Stomach smooth muscle (tissue), 2 donors: ENCODE measurements around the gene TIMM44.

ENCODE experiments used
- H3K27ac ChIP-seq: one replicate; pipeline ENCODE4 v1.7.0; 2013; ENCODE audit warnings: mild to moderate bottlenecking, low read length, inconsistent platforms
- H3K27me3 ChIP-seq, 2 donors: one replicate each; pipeline ENCODE4 v1.7.0; 2013; ENCODE audit warnings: low read length in 2 of 2; ENCODE audit not compliant: insufficient read depth in 2 of 2, control insufficient read depth in 1 of 2
- H3K36me3 ChIP-seq, 2 donors: one replicate each; pipeline ENCODE4 v1.7.0; 2013; ENCODE audit warnings: low read length in 2 of 2; ENCODE audit not compliant: control insufficient read depth in 2 of 2, insufficient read depth in 2 of 2
- H3K4me1 ChIP-seq: one replicate; pipeline ENCODE4 v1.7.0; 2013; ENCODE audit warnings: low read length; ENCODE audit not compliant: control insufficient read depth, insufficient read depth
- H3K4me3 ChIP-seq, 2 donors: one replicate each; pipeline ENCODE4 v1.7.0; 2013; ENCODE audit warnings: low read length in 2 of 2
- H3K9ac ChIP-seq, 2 donors: one replicate each; pipeline ENCODE4 v1.7.0; 2013; ENCODE audit warnings: low read length in 2 of 2, mild to moderate bottlenecking in 1 of 2
- H3K9me3 ChIP-seq, 2 donors: one replicate each; pipeline ENCODE4 v1.7.0; 2013; ENCODE audit warnings: low read length in 2 of 2; ENCODE audit not compliant: control insufficient read depth in 2 of 2
- donor health status: healthy.
- donor health status: Pancreatic carcinoma.

Gene TIMM44

GRCh38 chr19:7976461-7976860 is 33.0 kb upstream of the TIMM44 start:
- H3K36me3 ChIP-seq = peaks cover 31 to 50% of the 10 kb centered on the region in 2 donors
- no peaks in the 10 kb centered on the region for H3K4me1 ChIP-seq
- H3K4me3 ChIP-seq = no peak overlapping the region

GRCh38 chr19:7975037-7975436 is 31.6 kb upstream of the TIMM44 start:
- Histone ChIP-seq H3K9me3 (no peaks in the 10 kb centered on the region), H3K9ac (no peak overlapping the region), H3K4me1 (no peaks in the 10 kb centered on the region), H3K27ac (no peak overlapping the region), H3K4me3 (no peak overlapping the region), H3K27me3 (no peaks in the 10 kb centered on the region), H3K36me3 (peaks cover 22 to 49% of the 10 kb centered on the region in 2 donors)

More at GRCh38 chr19:7976461-7976860, 33.0 kb upstream of the TIMM44 start:
- Histone ChIP-seq H3K9ac (no peak overlapping the region), H3K9me3 (no peaks in the 10 kb centered on the region), H3K27me3 (no peaks in the 10 kb centered on the region), H3K27ac (no peak overlapping the region)

- H3K9me3 ChIP-seq = no peaks in the 10 kb centered on the region
- H3K4me3 ChIP-seq = no peak overlapping the region
- no peaks in the 10 kb centered on the region for H3K27me3 ChIP-seq
- H3K4me1 ChIP-seq = no peaks in the 10 kb centered on the region
- no peak overlapping the region for H3K9ac ChIP-seq
- no peak overlapping the region for H3K27ac ChIP-seq
- H3K36me3 ChIP-seq = peaks cover 18 to 43% of the 10 kb centered on the region in 2 donors
These were observed 30.4 kb upstream of the TIMM44 start for GRCh38 chr19:7973883-7974282.

GRCh38 chr19:7971553-7972520 is 28.4 kb upstream of the TIMM44 start:
- Histone ChIP-seq H3K4me1 (no peaks in the 10 kb centered on the region), H3K27ac (no peak overlapping the region), H3K4me3 (no peak overlapping the region), H3K36me3 (peaks cover 18 to 50% of the 10 kb centered on the region in 2 donors), H3K9ac (no peak overlapping the region), H3K9me3 (no peaks in the 10 kb centered on the region), H3K27me3 (no peaks in the 10 kb centered on the region)

- Histone ChIP-seq H3K36me3 (peaks cover 24 to 58% of the 10 kb centered on the region in 2 donors), H3K4me1 (no peaks in the 10 kb centered on the region), H3K27ac (no peak overlapping the region), H3K9ac (no peak overlapping the region), H3K4me3 (no peak overlapping the region), H3K9me3 (no peaks in the 10 kb centered on the region), H3K27me3 (no peaks in the 10 kb centered on the region)
These were observed 27.4 kb upstream of the TIMM44 start for GRCh38 chr19:7970716-7971448.

GRCh38 chr19:7969555-7969939 is 26.1 kb upstream of the TIMM44 start:
- Histone ChIP-seq H3K36me3 (peaks cover 27 to 63% of the 10 kb centered on the region in 2 donors), H3K4me3 (no peak overlapping the region), H3K9me3 (no peaks in the 10 kb centered on the region), H3K9ac (no peak overlapping the region), H3K27me3 (no peaks in the 10 kb centered on the region), H3K27ac (no peak overlapping the region), H3K4me1 (no peaks in the 10 kb centered on the region)

GRCh38 chr19:7968796-7969554 is 25.5 kb upstream of the TIMM44 start:
- peaks cover 27 to 60% of the 10 kb centered on the region in 2 donors for H3K36me3 ChIP-seq
- no peaks in the 10 kb centered on the region for H3K4me1 ChIP-seq
- H3K9ac ChIP-seq = no peak overlapping the region
- no peak overlapping the region for H3K27ac ChIP-seq
- H3K4me3 ChIP-seq = no peak overlapping the region
- H3K9me3 ChIP-seq = no peaks in the 10 kb centered on the region
- H3K27me3 ChIP-seq = no peaks in the 10 kb centered on the region

GRCh38 chr19:7968008-7968795 is 24.7 kb upstream of the TIMM44 start:
- H3K9ac ChIP-seq = no peak overlapping the region
- no peaks in the 10 kb centered on the region for H3K27me3 ChIP-seq
- H3K36me3 ChIP-seq = peaks cover 28 to 59% of the 10 kb centered on the region in 2 donors
- H3K4me3 ChIP-seq = no peak overlapping the region
- no peak overlapping the region for H3K27ac ChIP-seq
- no peaks in the 10 kb centered on the region for H3K9me3 ChIP-seq
- no peaks in the 10 kb centered on the region for H3K4me1 ChIP-seq

- H3K27ac ChIP-seq = no peak overlapping the region
- no peak overlapping the region for H3K4me3 ChIP-seq
- no peaks in the 10 kb centered on the region for H3K27me3 ChIP-seq
- peaks cover 35 to 64% of the 10 kb centered on the region in 2 donors for H3K36me3 ChIP-seq
- H3K4me1 ChIP-seq = no peaks in the 10 kb centered on the region
- H3K9me3 ChIP-seq = no peaks in the 10 kb centered on the region
- no peak overlapping the region for H3K9ac ChIP-seq
These were observed 22.6 kb upstream of the TIMM44 start for GRCh38 chr19:7965921-7966665.
